HEK293T (cell line): ENCODE results near the gene AANAT.

Experiments
- CTCF ChIA-PET: fragments of 350-600 bp; formaldehyde crosslinking; extraction: SDS; loops from one replicate; lab custom pipeline; 2021; ENCODE audit warnings: antibody characterized with exemption, inconsistent platforms; lab: Yijun Ruan, JAX
- POLR2A ChIA-PET: fragments of 350-600 bp; formaldehyde crosslinking; extraction: SDS; loops from one replicate; lab custom pipeline; 2020; ENCODE audit warnings: antibody characterized with exemption, inconsistent platforms; lab: Yijun Ruan, JAX
- DNase-seq: peaks from one replicate; pipeline ENCODE4 v3.0.0; 2012; ENCODE audit warnings: mixed read lengths; ENCODE audit errors: extremely low spot score
- ARNT ChIP-seq: fragments of 450-650 bp; IDR thresholded peaks from 2 replicates; pipeline ENCODE4 v1.6.1; 2017; ENCODE audit warnings: mild to moderate bottlenecking
- BHLHE40 ChIP-seq: fragments of 450-650 bp; IDR thresholded peaks from 2 replicates; pipeline ENCODE4 v1.6.1; 2016; ENCODE audit warnings: mild to moderate bottlenecking, moderate library complexity, borderline replicate concordance
- CTBP1 ChIP-seq: fragments of 450-650 bp; IDR thresholded peaks from 2 replicates; pipeline ENCODE4 v1.6.1; 2016; ENCODE audit warnings: borderline replicate concordance
- ELF4 ChIP-seq: fragments of 450-650 bp; IDR thresholded peaks from 2 replicates; pipeline ENCODE4 v1.6.1; 2017; ENCODE audit warnings: antibody characterized with exemption
- FOXA1 ChIP-seq: fragments of 450-650 bp; IDR thresholded peaks from 2 replicates; pipeline ENCODE4 v1.6.1; 2016; ENCODE audit warnings: mild to moderate bottlenecking
- FOXK2 ChIP-seq: fragments of 450-650 bp; IDR thresholded peaks from 2 replicates; pipeline ENCODE4 v1.6.1; 2016; ENCODE audit warnings: mild to moderate bottlenecking
- FOXM1 ChIP-seq: fragments of 450-650 bp; IDR thresholded peaks from 2 replicates; pipeline ENCODE4 v1.6.1; 2017; ENCODE audit warnings: mild to moderate bottlenecking, borderline replicate concordance
- HDGF ChIP-seq: fragments of 450-650 bp; IDR thresholded peaks from 2 replicates; pipeline ENCODE4 v1.6.1; 2017; ENCODE audit warnings: antibody characterized with exemption, borderline replicate concordance
- L3MBTL2 ChIP-seq: fragments of 450-650 bp; conservative IDR thresholded peaks from 2 replicates; pipeline ENCODE4 v1.6.1; 2016; ENCODE audit warnings: mild to moderate bottlenecking
- LEF1 ChIP-seq: fragments of 450-650 bp; IDR thresholded peaks from 2 replicates; pipeline ENCODE4 v1.6.1; 2017; ENCODE audit warnings: mild to moderate bottlenecking, borderline replicate concordance
- NFRKB ChIP-seq: fragments of 450-650 bp; IDR thresholded peaks from 2 replicates; pipeline ENCODE4 v1.6.1; 2016; ENCODE audit warnings: mild to moderate bottlenecking, moderate library complexity
- PKNOX1 ChIP-seq: fragments of 450-650 bp; IDR thresholded peaks from 2 replicates; pipeline ENCODE4 v1.6.1; 2016
- SP1 ChIP-seq: fragments of 450-650 bp; IDR thresholded peaks from 2 replicates; pipeline ENCODE4 v1.6.1; 2017
- SUZ12 ChIP-seq: fragments of 450-650 bp; IDR thresholded peaks from 2 replicates; pipeline ENCODE4 v1.6.1; 2016; ENCODE audit warnings: mild to moderate bottlenecking
- TARDBP ChIP-seq: fragments of 450-650 bp; IDR thresholded peaks from 2 replicates; pipeline ENCODE4 v1.6.1; 2016
- ZNF384 ChIP-seq: fragments of 450-650 bp; IDR thresholded peaks from 2 replicates; pipeline ENCODE4 v1.6.1; 2016

AANAT gene

DNA sequence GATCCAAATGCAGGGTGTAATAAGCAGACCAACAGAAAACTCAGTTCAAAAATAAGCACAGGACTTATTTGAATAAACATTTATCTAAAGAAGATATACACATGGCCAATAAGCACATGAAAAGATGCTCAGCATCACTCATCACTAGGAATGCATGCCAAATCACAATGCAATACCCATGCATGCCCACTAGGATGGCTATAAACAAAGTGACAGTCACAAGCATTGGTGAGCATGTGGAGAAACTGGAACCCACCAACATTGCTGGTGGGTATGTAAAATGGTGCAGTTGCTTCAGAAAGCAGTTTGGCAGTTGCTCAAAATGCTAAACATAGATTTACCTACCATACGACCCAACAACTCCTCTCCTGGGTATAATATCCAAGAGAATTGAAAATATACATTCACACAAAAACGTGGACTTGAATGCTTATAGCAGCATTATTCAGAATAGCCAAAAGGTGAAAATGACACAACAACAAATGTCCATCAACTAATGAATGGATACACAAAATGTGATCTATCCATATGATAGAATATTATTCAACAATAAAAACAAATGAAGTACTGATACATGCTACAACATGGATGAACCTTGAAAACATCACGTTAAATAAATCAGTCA, 34.6 kb upstream of the AANAT start:
- DNase-seq, result no peak
- ChIA-PET POLR2A (no interaction called here), CTCF (no interaction called here)
- TF ChIP-seq FOXA1 (no peak), L3MBTL2 (no peak), PKNOX1 (peak; percentile 40; the same call in 1 of the 2 replicates), HDGF (no peak)

DNA sequence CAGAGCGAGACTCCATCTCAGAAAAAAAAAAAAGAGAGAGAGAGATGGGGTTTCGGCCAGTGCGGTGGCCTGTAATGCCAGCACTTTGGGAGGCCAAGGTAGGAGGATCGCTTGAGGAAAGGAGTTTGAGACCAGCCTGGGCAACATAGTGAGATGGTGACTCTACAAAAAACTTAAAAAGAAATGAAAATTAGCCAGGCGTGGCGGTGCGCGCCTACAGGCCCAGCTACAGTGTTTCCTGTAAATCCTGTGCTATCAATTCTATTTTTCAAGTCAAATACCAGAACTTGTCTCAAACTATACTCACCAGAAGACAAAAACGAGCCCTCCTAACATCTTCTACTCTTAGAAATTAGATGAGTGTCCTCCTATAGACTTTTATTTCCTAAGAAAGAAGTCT, 33.7 kb upstream of the AANAT start:
- CTCF ChIA-PET, result no interaction called here

DNA sequence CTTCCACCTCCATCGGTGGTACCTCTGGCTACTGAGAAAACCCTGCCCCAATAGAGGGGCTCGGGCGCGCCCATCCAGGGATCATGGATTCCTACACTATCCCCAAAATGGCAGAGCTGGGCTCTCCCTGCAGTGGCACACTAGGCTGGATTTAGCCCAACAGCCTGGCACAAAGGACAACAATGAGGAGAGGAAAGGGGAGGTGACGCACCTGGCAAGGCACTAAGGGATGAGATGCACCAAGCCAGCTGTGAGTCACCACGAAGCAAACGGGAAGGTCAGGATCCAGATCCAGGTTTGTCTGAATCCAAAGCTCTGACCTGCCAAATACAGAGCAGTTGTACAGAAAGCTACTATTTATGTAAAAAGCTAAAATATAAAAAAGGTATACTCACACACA, 32.5 kb upstream of the AANAT start:
- TF ChIP-seq FOXM1 (no peak), CTBP1 (no peak), HDGF (no peak), FOXK2 (no peak), SUZ12 (no peak), SP1 (no peak), BHLHE40 (no peak), ARNT (no peak), TARDBP (no peak), LEF1 (no peak), PKNOX1 (no peak), NFRKB (no peak), L3MBTL2 (no peak), ZNF384 (no peak), FOXA1 (no peak), ELF4 (no peak)
- CTCF ChIA-PET, result interaction anchor here (0.7 kb wide), 1 partner anchor 1925 kb away, joined by 5 read pairs; no protein-coding TSS in a partner anchor
- POLR2A ChIA-PET, result interaction anchor here (1.1 to 1.8 kb wide), 4 partner anchors 10 to 18 kb away, joined by 3 to 8 read pairs (median 4); no protein-coding TSS in a partner anchor
- DNase-seq, result no peak

More for the DNA sequence above, 33.7 kb upstream of the AANAT start:
- POLR2A ChIA-PET, result no interaction called here
- TF ChIP-seq BHLHE40 (no peak), PKNOX1 (no peak), L3MBTL2 (no peak), LEF1 (no peak), HDGF (no peak), SP1 (no peak), ZNF384 (no peak), TARDBP (no peak), FOXK2 (no peak)
- DNase-seq, result no peak

- no peak for DNase-seq
- CTCF ChIA-PET, result interaction anchor here (0.6 kb wide), 1 partner anchor 254 kb away, joined by 9 read pairs; no protein-coding TSS in a partner anchor
- POLR2A ChIA-PET, result interaction anchor here (1.1 to 1.8 kb wide), 4 partner anchors 9 to 19 kb away, joined by 3 to 8 read pairs (median 4); no protein-coding TSS in a partner anchor
- TF ChIP-seq BHLHE40, result no peak
- TF ChIP-seq ZNF384, result no peak
- TF ChIP-seq LEF1, result no peak
- TF ChIP-seq HDGF, result no peak
- no peak for TF ChIP-seq SUZ12
- no peak for TF ChIP-seq PKNOX1
- no peak for TF ChIP-seq ARNT
- no peak for TF ChIP-seq FOXK2
- no peak for TF ChIP-seq FOXA1
- TF ChIP-seq NFRKB, result no peak
These were observed 31.7 kb upstream of the AANAT start for GRCh38 chr17:76435751-76436150.

- ChIA-PET CTCF (interaction anchor here (0.6 to 0.7 kb wide), 3 partner anchors 244 to 619 kb away, joined by 3 read pairs; no protein-coding TSS in a partner anchor), POLR2A (interaction anchor here (1.1 kb wide), 1 partner anchor 14 kb away, joined by 4 read pairs; no protein-coding TSS in a partner anchor)
- DNase-seq, result no peak
- 0 out of 2 replicates have a peak, but pooled peaks have one; percentile 30 for TF ChIP-seq ZNF384
- no peak for TF ChIP-seq BHLHE40
These were observed 29.7 kb upstream of the AANAT start for GRCh38 chr17:76437467-76438402.

DNA sequence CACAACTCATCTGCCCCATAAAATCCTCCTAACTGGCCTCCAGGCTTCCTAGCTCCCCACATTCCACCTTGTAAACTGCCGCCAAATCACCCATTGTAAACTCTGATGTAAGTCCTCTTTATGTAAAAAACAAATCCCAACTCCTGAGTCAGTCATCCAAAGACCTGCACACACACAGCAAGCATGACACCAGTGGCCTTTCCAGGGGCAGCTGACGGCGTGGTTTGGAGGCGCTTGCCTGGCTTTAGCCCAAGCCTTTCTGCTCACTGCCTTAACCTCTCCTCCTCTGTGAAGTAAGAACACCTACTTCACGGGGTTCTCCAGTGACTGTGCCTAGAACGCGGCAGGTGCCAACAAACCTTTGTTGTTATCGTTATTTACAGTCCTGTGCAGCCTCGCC, 28.5 kb upstream of the AANAT start:
- TF ChIP-seq FOXA1 (no peak), NFRKB (no peak), FOXM1 (no peak), LEF1 (no peak)
- CTCF ChIA-PET, result no interaction called here
- no peak for DNase-seq
- POLR2A ChIA-PET, result interaction anchor here (1.1 kb wide), 1 partner anchor 13 kb away, joined by 4 read pairs; no protein-coding TSS in a partner anchor
